HL-60 (cell line): Measurements from ENCODE around the gene ZNF462.

Experiments used
- GABPA ChIP-seq: IDR thresholded peaks from 2 replicates; pipeline ENCODE4 v1.6.1; 2012; ENCODE audit warnings: low read depth
- POLR2AphosphoS5 ChIP-seq: IDR thresholded peaks from 2 replicates; pipeline ENCODE4 v1.6.1; 2012; ENCODE audit warnings: low read depth
- REST ChIP-seq: IDR thresholded peaks from 2 replicates; pipeline ENCODE4 v1.6.1; 2012; ENCODE audit warnings: low read depth; ENCODE audit not compliant: insufficient replicate concordance
- TF ChIP-seq, protein P1 (sequence below): IDR thresholded peaks from one replicate; pipeline ENCODE4 v1.5.1; 2011; ENCODE audit warnings: low read length, control low read depth, inconsistent platforms; ENCODE audit not compliant: insufficient read depth

- TF ChIP-seq, protein P1, sequence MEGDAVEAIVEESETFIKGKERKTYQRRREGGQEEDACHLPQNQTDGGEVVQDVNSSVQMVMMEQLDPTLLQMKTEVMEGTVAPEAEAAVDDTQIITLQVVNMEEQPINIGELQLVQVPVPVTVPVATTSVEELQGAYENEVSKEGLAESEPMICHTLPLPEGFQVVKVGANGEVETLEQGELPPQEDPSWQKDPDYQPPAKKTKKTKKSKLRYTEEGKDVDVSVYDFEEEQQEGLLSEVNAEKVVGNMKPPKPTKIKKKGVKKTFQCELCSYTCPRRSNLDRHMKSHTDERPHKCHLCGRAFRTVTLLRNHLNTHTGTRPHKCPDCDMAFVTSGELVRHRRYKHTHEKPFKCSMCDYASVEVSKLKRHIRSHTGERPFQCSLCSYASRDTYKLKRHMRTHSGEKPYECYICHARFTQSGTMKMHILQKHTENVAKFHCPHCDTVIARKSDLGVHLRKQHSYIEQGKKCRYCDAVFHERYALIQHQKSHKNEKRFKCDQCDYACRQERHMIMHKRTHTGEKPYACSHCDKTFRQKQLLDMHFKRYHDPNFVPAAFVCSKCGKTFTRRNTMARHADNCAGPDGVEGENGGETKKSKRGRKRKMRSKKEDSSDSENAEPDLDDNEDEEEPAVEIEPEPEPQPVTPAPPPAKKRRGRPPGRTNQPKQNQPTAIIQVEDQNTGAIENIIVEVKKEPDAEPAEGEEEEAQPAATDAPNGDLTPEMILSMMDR: no peak
- no peak for TF ChIP-seq POLR2AphosphoS5
- TF ChIP-seq GABPA: no peak
- TF ChIP-seq REST: no peak
Observed at GRCh38 chr9:106891286-106891685, 28.3 kb downstream of the ZNF462 start.
